Measurements from ENCODE around the gene NFIA.

NFIA gene

GRCh38 chr1:61310057-61310456 lies 227.7 kb downstream of the NFIA start:
- no peak overlapping the region for H3K4me3 ChIP-seq (ENCODE audit: low read length)
- no peak for TF ChIP-seq CTCF (conservative IDR thresholded peaks at IDR 0.05; ENCODE audit: low read depth, low read length)
- no peak for DNase-seq (ENCODE audit: low read depth)

GRCh38 chr1:61310538-61310937 lies 228.2 kb downstream of the NFIA start:
- no peak overlapping the region for H3K4me3 ChIP-seq (ENCODE audit: low read length)
- TF ChIP-seq CTCF (conservative IDR thresholded peaks at IDR 0.05; ENCODE audit: low read depth, low read length) = no peak
- DNase-seq (ENCODE audit: low read depth) = no peak

DNA sequence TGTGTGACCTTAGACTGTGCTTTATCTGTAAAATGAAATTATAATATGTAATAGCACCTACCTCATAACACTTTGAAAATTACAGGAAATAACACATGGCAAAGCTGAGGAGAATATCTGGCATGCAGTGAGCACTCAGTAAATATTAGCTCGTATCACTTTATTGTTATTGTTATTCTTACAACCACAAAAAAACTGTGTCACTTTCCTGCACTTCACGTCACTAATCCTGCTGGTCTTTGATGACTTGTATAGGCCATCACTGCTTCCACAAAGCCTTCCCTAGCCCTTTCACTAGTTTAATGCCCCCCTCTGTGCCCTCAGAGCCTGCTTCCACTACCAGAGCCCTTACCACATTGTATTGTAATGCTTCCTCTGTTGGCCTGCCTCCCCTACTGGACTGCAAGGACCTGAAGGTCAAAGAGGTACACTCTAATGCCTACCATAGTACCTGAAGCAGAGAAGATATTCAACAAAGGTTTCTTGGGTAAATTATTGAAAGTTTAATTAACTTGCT lies 231.6 kb downstream of the NFIA start:
- no peak overlapping the region for H3K4me3 ChIP-seq (ENCODE audit: low read length)
- no peak for TF ChIP-seq CTCF (conservative IDR thresholded peaks at IDR 0.05; ENCODE audit: low read depth, low read length)
- DNase-seq (ENCODE audit: low read depth) = no peak

- TF ChIP-seq CTCF (conservative IDR thresholded peaks at IDR 0.05; ENCODE audit: low read depth, low read length) = no peak
- no peak overlapping the region for H3K4me3 ChIP-seq (ENCODE audit: low read length)
- DNase-seq (ENCODE audit: low read depth) = no peak
Measured at GRCh38 chr1:61315011-61315410, 232.7 kb downstream of the NFIA start.

DNA sequence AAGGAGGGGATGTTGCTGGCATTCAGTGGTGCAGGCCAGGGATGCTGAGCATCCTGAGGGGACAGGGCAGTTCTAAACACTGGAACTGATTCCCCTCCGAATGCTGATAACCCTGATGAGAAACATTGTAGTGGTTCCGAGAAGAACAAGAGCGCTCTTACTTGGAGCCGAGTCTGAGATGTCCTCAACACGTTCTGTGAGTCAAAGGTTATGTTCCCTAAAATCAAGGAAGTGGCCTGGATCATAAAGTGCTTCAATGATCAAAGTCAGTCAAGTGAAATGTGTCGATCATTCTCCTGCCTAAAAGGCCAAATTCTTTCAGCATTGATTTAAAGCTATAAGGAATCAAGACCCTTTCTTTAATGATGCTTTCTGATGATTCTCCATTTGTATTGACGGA lies 234.1 kb downstream of the NFIA start:
- TF ChIP-seq CTCF (conservative IDR thresholded peaks at IDR 0.05; ENCODE audit: low read depth, low read length) = no peak
- no peak for DNase-seq (ENCODE audit: low read depth)
- no peak overlapping the region for H3K4me3 ChIP-seq (ENCODE audit: low read length)

- no peak for DNase-seq (ENCODE audit: low read depth)
- TF ChIP-seq CTCF (conservative IDR thresholded peaks at IDR 0.05; ENCODE audit: low read depth, low read length) = no peak
- no peak overlapping the region for H3K4me3 ChIP-seq (ENCODE audit: low read length)
Measured at GRCh38 chr1:61318319-61319125, 236.2 kb downstream of the NFIA start.

DNA sequence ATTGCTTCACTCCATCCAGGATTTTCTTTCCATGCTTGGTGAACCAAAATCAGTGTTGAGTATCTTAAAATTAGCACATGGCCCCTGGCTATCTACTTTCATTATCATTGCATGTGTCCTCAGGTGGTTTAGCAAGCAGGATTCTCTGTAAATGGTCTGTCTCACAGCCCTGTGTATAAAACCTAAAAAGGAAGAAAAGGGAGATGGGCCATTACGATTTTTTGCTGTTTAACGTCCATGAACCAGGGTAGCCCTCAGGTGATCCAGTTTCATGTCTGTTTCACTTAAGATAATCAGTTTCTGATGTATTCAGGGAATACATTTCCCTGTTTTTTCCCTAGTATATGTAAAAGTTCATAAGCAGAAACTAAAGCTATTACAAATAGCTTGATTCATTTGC lies 238.2 kb downstream of the NFIA start:
- no peak overlapping the region for H3K4me3 ChIP-seq (ENCODE audit: low read length)
- no peak for TF ChIP-seq CTCF (conservative IDR thresholded peaks at IDR 0.05; ENCODE audit: low read depth, low read length)
- no peak for DNase-seq (ENCODE audit: low read depth)
